NCI-H82 treated with DMSO at 0.1 percent for 48 hours (cell line): ENCODE measurements around the gene PIEZO2.
"Not testable (repeated sequence)": the region's sequence is repeated elsewhere in the genome, so short reads cannot be mapped to it uniquely, and the experiment has no call there.

ENCODE experiments used
- DNase-seq: peaks from one replicate; lab custom pipeline; 2025; ENCODE audit not compliant: unreplicated experiment; lab: John Stamatoyannopoulos, UW

Gene PIEZO2

GRCh38 chr18:10850840-10851239 is 298.5 kb downstream of the PIEZO2 start:
- no peak for DNase-seq

GRCh38 chr18:10850216-10850615 is 299.2 kb downstream of the PIEZO2 start:
- DNase-seq: no peak

DNA sequence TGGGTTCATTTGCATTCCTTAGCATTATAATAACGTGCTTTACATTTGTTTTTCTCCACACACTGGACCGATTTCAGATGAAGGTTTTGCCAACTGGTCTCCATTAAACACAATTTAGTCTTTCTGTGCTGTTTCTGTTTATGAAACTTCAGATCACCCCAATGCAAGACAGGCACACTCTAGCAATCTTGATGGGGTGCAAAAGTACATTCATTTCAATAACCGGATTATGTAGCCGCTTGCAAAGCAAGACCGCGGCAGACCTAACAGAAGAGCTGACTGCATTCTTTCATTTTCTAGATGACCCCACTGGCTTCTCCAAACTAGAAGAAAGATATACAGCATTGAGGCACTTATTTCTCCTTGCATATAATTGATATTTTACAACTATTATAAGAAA is 301.5 kb downstream of the PIEZO2 start:
- DNase-seq: no peak

GRCh38 chr18:10847408-10847790 is 302.0 kb downstream of the PIEZO2 start:
- no peak for DNase-seq

- DNase-seq: no peak
Measured at GRCh38 chr18:10846657-10847407, 302.5 kb downstream of the PIEZO2 start.

DNA sequence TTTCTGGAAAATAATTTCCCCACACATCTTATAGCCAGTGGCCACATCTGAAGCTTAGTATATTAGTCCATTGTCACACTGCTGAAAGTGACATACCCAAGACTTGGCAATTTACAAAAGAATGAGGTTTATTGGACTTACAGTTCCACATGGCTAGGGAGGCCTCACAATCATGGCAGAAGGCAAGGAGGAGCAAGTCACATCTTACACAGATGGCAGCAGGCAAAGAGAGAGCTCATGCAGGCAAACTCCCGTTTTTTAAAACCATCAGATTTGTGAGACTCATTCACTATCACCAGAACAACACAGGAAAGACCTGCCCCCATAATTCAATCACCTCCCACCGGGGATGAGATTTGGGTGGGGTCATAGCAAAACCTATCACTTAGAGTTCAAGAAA is 303.3 kb downstream of the PIEZO2 start:
- not testable (repeated sequence) for DNase-seq

DNA sequence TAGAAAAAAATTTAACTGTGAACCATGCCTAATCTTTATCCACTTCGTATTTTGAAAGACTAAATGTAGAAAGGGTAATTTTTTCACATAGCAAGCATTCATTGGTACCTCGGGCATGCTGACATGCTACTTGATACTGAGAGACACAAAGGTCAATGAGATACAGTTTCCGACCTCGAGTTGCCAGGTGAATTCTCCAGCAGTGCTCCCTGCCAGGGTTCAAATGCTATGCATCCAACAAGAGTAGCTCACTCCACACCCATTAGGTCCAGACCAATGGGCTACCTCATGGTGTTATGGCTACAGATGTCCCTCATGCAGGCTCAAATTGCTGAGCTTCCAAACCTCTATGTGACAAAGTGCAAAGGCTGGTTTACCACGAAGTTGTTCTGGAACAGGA is 305.8 kb downstream of the PIEZO2 start:
- no peak for DNase-seq

- DNase-seq: no peak
Measured at GRCh38 chr18:10842861-10843260, 306.5 kb downstream of the PIEZO2 start.

- no peak for DNase-seq
Measured at GRCh38 chr18:10842371-10842770, 307.0 kb downstream of the PIEZO2 start.

DNA sequence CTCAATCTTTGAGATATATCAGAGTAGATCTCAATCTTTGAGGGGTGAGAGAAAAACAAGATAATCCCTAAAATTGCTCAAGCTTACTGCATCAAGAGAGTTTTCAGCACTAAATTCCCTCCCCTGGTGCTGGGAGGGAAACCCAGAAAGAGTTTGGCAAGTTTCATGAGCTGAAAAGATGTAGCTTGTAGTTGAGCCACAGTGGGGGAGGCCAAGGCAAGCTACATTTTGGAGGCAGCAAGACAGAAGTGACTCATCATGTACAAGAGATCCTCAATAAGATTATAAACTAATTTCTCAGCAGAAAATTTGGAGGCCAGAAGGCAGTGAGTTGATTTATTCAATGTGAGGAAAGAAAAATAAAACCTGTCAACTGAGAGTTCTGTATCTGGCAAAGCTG is 308.2 kb downstream of the PIEZO2 start:
- no peak for DNase-seq

GRCh38 chr18:10840743-10841142 is 308.6 kb downstream of the PIEZO2 start:
- DNase-seq: no peak

- DNase-seq: no peak
Measured at GRCh38 chr18:10839421-10839820, 309.9 kb downstream of the PIEZO2 start.

GRCh38 chr18:10838553-10838952 is 310.8 kb downstream of the PIEZO2 start:
- DNase-seq: no peak

GRCh38 chr18:10834128-10834815 is 315.1 kb downstream of the PIEZO2 start:
- DNase-seq: no peak

DNA sequence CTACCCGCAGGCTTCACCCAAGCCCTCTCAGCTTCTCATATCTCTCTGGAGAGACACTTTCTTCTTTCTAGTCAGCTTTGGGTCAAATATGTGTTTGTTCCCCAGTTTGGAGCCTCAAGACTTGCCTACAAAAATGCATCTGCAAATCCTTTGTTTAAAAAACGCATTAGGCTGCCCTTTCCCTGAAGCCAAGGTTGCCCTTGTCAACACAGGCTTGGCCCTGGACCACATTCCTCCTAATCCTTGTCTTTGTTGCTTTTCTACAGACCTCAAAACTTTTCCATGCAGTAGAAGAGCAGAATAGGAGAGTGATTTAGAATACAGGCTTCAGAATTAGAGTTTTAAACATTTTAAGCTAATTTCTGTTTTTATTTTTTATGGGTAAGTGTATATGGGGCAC is 315.7 kb downstream of the PIEZO2 start:
- no peak for DNase-seq

DNA sequence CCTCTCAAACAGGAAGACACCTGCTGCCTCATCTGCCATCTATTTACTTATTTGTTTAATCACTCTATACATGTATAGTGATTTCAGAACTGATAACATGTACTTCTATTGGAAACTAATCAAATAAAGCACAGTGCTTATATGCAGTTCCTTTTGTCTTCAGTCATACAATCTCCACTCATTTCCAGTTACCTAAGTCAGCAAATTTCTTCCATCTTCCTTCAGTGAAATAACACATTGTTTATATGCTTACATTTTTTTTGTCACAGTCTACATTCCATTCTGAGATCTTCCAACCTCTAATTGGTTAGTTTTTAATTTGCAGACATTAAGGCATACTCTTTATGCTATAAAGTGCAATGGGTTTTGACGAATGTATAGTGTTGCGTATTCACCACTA is 323.0 kb downstream of the PIEZO2 start:
- no peak for DNase-seq

- no peak for DNase-seq
Measured at GRCh38 chr18:10822456-10822855, 326.9 kb downstream of the PIEZO2 start.

GRCh38 chr18:10820681-10821080 is 328.7 kb downstream of the PIEZO2 start:
- DNase-seq: no peak

DNA sequence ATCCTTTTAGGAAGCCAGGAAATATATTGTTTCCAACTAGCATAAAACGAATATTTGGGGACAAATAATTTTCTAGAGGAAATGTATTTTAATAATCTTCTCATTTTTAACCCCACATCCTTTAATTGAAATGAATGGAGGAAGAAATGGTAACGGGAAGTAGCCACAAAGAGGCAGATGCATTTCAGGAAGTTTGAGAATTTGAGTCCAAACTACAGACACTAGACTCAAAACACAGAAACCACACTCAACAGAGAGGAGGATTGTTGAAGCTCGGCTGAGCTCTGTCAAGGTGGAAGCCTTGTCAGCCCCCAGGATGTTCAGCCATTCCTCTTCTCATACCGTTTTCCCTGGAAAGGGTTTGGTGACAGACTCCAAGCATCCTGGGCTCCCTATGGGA is 335.0 kb downstream of the PIEZO2 start:
- DNase-seq: no peak

GRCh38 chr18:10805587-10806118 is 343.7 kb downstream of the PIEZO2 start:
- no peak for DNase-seq

- DNase-seq: no peak
Measured at GRCh38 chr18:10804126-10804525, 345.2 kb downstream of the PIEZO2 start.

DNA sequence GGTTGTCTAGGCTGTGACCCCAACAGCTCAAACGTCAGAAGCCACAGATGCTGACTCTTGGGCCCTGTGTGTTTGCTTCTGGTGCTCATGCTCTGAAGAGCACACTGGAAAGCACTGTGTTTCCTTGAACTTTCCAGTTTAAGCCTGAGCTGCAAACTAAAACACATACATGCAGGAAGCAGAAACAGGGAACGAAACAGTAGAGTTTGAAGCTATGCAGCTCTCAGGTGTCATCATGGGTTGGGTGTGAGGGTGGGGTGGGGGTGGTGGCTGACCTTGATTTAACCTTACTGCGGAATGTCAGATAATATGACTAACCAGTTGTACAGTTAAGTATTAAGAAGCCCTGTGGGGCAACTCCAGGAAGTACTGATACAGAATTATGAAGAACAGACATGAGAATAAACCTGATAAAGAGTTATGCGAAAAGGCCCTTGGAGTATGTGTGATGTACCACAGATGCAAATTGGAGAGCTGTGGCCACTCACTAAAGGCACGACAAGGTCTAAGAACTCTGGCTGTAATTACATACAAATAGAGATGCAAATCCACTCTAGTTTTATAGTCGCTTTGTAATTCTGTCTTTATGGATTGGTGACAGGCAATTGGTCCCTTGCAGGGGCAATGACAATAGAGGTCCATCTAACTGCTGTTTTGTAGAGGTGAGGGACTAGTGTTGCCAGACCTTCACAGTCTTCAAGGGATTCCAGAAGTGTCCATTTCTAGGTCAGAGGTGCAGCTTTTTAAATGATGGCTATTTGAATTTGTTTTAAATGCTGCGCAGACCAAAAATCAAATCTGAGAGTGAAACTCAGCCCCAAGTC is 350.4 kb downstream of the PIEZO2 start:
- DNase-seq: no peak
